ENCODE data around the gene PIM2. TPM values are rescaled to one million over a fixed set of nuclear protein-coding genes. Genes with fewer than 3 reads are reported as not detected.

Gene PIM2
- polyA plus RNA-seq, 1 of the 3 experiments (the other 2 are of a cell fraction) = 12.3 TPM

DNA sequence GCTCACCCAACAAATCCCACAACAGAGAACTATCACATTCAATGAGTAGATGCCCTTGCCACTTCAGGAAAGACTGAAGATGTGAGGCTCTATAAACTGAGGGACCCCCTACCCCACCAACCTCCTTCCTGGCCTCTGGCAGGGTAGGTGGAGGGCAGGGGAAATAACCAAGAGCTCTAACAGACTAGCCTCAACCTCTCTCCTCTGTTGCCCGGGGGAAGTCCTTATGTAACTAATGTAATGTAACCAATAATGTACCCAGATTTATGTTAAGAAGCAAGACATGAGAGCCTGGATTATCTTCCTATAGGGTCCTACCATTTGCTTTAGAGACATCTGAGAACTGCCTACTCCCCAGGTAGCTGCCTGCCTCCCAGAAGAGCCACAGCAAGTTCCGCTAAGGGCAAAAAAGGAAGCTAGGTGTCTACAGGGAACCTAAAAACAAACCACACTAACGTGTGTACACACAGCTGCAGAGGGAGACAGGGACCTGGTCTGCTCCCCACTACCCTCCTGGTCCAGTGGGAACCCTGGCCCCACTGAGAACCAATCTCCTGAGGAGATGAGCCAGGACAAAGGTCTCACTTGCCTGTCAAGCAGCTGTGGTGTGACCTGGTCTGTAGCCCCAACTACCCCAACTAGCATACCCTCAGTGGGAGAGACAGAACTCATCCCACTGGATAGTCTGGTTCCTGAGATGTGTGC lies 20.9 kb upstream of the PIM2 start:
- Histone ChIP-seq H3K9me2 (no peaks in the 10 kb centered on the region), H3K27ac (ENCODE audit: low read depth in 2 of 2, low read length in 1 of 2) (no peak overlapping the region), H3K27me3 (ENCODE audit: insufficient read depth) (no peaks in the 10 kb centered on the region), H3K36me3 (replicated peaks in 1 of 2; ENCODE audit: control insufficient read depth in 1 of 2, insufficient read depth in 2 of 2, low read length in 1 of 2) (peaks cover 9 to 45% of the 10 kb centered on the region in 2 experiments), H3K79me2 (ENCODE audit: insufficient read depth) (peaks cover 59% of the 10 kb centered on the region), H3K9ac (no peak overlapping the region), H3K4me2 (no peak overlapping the region), H2AFZ (ENCODE audit: low read depth) (no peak overlapping the region), H4K20me1 (ENCODE audit: insufficient read depth) (peaks cover 85% of the 10 kb centered on the region), H3F3A (replicated peaks; ENCODE audit: insufficient read depth) (no peaks in the 10 kb centered on the region), H3K4me1 (ENCODE audit: control insufficient read depth in 1 of 2, insufficient read depth in 2 of 2, low read depth in 1 of 2, low read length in 1 of 2) (no peaks in the 10 kb centered on the region; a peak in 1 of 4 replicates), H3K4me3 (ENCODE audit: low read depth in 2 of 2, low read length in 1 of 2) (no peak overlapping the region), H3K9me3 (no peaks in the 10 kb centered on the region)
- TF ChIP-seq CHD2 (IDR thresholded peaks at IDR 0.05; ENCODE audit: low read length, partially characterized antibody) = no peak
- no peak for TF ChIP-seq REST (IDR thresholded peaks at IDR 0.05; ENCODE audit: low read depth, low read length)
- TF ChIP-seq MXI1 (IDR thresholded peaks at IDR 0.05; ENCODE audit: low read depth, low read length) = no peak
- no peak for TF ChIP-seq TEAD4 (IDR thresholded peaks at IDR 0.05; ENCODE audit: borderline replicate concordance, insufficient read depth)
- TF ChIP-seq FOXJ3 (CRISPR knock-in tag; IDR thresholded peaks at IDR 0.05) = no peak
- TF ChIP-seq GABPA (IDR thresholded peaks at IDR 0.05; ENCODE audit: low read depth) = no peak
- no peak for TF ChIP-seq RXRA (IDR thresholded peaks at IDR 0.05; ENCODE audit: borderline replicate concordance, low read depth)
- no peak for TF ChIP-seq USF1 (IDR thresholded peaks at IDR 0.05; ENCODE audit: borderline replicate concordance, low read depth)
- no peak for TF ChIP-seq EZH2phosphoT487 (IDR thresholded peaks at IDR 0.05; ENCODE audit: borderline replicate concordance, low read depth)
- TF ChIP-seq, protein P1, sequence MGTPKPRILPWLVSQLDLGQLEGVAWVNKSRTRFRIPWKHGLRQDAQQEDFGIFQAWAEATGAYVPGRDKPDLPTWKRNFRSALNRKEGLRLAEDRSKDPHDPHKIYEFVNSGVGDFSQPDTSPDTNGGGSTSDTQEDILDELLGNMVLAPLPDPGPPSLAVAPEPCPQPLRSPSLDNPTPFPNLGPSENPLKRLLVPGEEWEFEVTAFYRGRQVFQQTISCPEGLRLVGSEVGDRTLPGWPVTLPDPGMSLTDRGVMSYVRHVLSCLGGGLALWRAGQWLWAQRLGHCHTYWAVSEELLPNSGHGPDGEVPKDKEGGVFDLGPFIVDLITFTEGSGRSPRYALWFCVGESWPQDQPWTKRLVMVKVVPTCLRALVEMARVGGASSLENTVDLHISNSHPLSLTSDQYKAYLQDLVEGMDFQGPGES (IDR thresholded peaks at IDR 0.05; ENCODE audit: low read depth, low read length) = no peak
- TF ChIP-seq MAX (IDR thresholded peaks at IDR 0.05; ENCODE audit: low read depth) = no peak
- TF ChIP-seq TCF12 (IDR thresholded peaks at IDR 0.05) = no peak
- no peak for TF ChIP-seq MEF2A (IDR thresholded peaks at IDR 0.05; ENCODE audit: borderline replicate concordance, low read depth)
- TF ChIP-seq TAF1 (IDR thresholded peaks at IDR 0.05; ENCODE audit: borderline replicate concordance, low read depth, low read length) = no peak
- no peak for TF ChIP-seq YY1 (IDR thresholded peaks at IDR 0.05; ENCODE audit: low read depth)
- no peak for TF ChIP-seq SIN3A (IDR thresholded peaks at IDR 0.05; ENCODE audit: borderline replicate concordance, low read depth, low read length)
- TF ChIP-seq POLR2AphosphoS5 (IDR thresholded peaks at IDR 0.05; ENCODE audit: low read depth, low read length) = no peak
- TF ChIP-seq RFX5 (IDR thresholded peaks at IDR 0.05; ENCODE audit: low read length) = no peak
- WGBS (ENCODE audit: low lambda C conversion rate) = 100% methylated on average over 3 of the region's 3 CpGs
- DNase-seq = no peak
- CTCF ChIA-PET = interaction anchor here (3.5 kb wide), 1 partner anchor 12 kb away, joined by 10 read pairs; no protein-coding TSS in a partner anchor
- POLR2A ChIA-PET = no interaction called here
